Stimulated activated CD8-positive, alpha-beta memory T cell treated with anti-CD3 and anti-CD28 coated beads, Interleukin-12 subunit alpha, Interleukin-12 subunit beta, amount 100 ng/mL, for 24 hours (primary cell): ENCODE results near the gene GLYATL2.

Source experiments
- DNase-seq: peaks from one replicate; pipeline ENCODE4 v3.0.0-alpha.2; 2020; ENCODE audit errors: extremely low read depth

GLYATL2 gene, protein sequence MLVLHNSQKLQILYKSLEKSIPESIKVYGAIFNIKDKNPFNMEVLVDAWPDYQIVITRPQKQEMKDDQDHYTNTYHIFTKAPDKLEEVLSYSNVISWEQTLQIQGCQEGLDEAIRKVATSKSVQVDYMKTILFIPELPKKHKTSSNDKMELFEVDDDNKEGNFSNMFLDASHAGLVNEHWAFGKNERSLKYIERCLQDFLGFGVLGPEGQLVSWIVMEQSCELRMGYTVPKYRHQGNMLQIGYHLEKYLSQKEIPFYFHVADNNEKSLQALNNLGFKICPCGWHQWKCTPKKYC

GRCh38 chr11:58844361-58845005 is at the start of gene GLYATL2:
Gene GLYATL2 (minus strand): TSS chr11:58844704. CDS start chr11:58839612, 5,092 bp downstream.
- no peak for DNase-seq

DNA sequence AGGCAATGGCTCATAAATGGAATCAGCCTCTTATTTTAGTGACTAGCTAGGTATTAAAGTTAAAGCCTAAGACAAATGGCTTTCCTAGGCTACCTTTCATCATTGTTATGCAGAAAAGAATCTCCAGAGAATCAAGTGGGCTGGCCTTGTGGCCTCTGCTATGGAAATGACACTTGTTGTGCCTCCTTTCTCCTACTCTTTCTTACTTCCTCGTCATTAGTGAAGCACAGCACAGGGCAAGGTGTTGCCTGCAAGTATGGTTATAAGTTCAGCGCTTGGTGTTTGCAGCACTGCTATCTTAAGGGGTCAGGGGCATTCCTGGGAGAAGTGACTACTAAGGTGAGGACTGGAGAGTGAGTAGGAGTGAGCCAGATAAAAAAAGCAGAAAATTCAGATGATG is 49.4 kb upstream of the GLYATL2 start:
- no peak for DNase-seq

- no peak for DNase-seq
Measured at GRCh38 chr11:58888579-58888978, 44.1 kb upstream of the GLYATL2 start.

DNA sequence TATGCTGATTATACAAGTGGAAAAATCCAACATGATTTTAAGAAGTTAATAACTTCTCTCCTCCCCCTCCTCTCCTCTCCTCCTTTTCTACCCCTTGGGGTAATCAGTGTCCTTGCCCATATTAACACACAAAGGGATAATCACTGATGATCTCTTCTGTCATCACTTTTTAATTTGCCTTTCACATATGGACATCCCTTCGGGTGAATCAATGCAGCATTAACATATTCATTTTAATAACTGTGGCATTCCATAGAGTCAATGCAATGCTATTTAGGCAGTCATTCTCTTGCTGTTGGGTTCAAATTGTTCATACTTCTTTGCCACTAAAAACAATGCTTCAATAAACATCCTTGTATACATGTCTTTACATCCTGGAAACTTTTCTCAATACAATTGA is 42.9 kb upstream of the GLYATL2 start:
- DNase-seq: no peak

DNA sequence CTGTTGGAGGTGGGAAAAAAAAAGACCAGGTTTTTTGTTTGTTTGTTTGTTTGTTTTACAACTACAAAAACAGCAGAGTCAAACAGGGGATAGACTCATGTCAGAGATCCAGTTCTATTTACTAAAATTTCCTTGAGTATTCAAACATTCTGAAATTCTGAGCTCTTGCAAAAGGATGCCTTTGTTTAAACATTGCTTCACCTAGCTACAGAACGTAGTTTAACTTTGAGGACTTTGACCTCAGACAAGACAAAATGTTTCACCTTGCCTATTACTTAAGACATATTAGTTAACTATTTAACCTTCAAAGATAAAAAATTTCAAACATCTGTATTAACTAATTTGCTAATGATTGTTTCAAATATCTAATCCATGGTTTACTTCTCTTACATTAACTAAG is 36.1 kb upstream of the GLYATL2 start:
- no peak for DNase-seq

DNA sequence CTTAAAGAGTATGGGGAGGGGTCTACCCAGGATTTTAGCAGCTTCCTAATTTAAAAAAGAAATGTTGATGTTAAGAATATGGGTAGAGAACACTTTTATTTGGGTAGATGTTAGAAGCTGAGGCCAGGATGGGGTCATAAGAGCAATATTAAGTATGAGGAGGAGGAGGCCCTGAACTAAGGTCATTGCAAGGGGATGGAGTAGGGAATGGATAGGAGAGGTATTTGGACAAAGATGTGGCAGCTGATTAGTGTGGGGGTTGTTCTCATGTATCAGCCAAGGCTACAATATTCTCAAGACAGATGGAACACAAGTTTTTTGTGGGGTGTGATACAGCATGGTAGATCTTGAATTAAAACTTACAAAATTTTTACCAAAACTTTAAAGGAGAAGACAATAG is 35.7 kb upstream of the GLYATL2 start:
- no peak for DNase-seq

DNA sequence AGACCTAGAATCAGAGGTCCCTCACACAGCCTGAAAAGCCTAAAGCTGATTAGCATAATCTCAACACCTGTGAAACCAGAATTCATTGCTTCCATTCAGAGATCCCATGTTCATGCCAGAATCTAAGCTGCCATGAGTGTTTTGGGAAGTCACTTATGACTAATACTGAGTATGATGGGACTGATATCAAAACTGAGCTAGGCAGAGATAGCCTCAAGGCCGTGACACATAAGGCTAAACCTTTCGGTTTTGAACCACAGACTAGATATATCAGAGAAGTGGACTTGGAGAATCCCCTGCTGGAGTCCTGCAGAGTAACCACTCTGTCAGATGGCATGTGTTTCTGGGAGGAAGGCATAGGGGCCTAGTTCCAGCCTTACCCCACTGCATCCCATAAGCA is 23.1 kb upstream of the GLYATL2 start:
- no peak for DNase-seq

- DNase-seq: no peak
Measured at GRCh38 chr11:58866788-58867187, 22.3 kb upstream of the GLYATL2 start.

GRCh38 chr11:58864335-58864734 is 19.8 kb upstream of the GLYATL2 start:
- DNase-seq: no peak

DNA sequence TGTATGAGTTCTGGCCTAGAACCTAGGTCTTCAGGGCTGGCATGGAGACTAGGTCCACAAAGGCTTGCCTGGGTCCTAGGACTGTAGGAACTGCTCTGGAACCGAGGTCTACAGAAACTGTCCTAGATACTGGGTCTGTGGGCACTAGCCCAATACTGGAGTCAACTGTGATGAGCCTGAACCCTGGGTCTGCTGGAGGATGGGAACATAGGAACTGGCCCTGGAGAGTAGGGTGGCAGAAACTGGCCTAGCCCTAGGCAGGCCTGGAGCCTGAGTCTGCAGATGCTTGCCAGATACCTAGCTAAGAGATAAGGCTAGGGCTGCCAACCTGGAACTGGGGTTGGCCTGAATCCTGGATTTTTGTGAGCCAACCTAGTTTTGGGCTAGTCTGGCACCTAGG is 19.2 kb upstream of the GLYATL2 start:
- no peak for DNase-seq

DNA sequence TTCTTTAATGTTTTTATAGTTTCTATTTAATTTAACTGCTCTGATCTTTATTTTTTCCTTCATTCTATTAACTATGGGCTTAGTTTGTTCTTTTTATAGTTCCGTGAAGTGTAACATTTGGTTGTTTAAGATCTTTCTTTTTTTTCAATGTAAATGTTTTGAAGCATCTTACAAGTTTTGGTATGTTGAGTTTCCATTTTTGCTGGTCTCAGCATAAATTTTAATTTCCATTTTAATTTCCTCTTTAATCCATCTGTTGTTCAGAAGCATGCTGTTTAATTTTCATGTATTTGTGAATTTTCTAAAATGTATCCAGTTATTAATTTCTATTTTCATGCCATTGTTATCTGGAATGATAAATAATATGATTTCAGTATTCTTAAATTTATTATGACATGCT is 17.0 kb upstream of the GLYATL2 start:
- DNase-seq: no peak

- no peak for DNase-seq
Measured at GRCh38 chr11:58856806-58857205, 12.3 kb upstream of the GLYATL2 start.

DNA sequence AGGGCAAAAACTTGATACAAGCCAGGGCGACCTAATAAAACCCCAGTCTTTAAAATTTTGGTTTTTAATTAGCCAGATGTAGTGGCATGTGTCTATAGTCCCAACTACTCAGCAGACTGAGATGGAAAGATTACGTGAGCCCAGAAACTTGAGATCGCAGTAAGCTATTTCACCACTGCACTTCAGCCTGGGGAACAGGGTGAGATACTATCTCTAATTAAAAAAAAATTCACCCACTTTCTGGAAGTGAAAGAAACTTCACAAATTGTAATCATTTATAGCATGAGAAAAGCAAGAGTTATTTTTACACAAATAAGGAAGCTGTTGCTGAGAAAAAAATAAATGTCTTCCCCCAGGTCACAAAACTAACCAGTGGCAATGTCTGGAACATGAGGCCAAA is 882 bp upstream of the GLYATL2 start:
- no peak for DNase-seq

DNA sequence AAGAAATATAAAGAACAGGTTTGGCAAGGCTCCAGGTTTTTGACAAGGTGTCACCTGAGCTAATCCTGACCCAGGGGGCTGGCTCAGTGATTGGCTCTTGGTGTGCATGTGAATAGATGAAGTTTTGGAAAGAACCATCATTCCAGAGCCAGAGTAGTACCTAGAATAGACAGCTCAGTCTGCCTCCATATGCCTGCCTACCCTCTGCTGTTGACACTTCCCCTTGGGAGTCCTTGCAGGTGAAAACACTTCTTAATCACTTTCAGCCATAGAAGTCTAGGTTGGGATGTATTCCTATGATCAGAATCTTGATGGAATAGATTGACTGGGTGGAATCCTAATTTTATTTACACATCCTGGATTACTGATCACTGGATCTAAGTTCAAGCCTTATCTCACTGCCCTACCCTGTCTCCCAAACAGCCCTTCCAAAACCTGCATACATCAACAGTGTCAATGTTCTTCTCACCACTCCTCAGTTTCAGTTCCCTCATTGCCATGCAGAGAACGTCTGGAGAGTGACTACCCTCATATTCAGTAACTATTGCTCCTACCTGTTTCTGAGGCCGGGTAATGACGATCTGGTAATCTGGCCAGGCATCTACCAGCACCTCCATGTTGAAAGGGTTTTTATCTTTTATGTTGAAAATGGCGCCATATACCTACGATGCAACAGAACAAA is 6.7 kb downstream of the GLYATL2 start:
- no peak for DNase-seq

- DNase-seq: no peak
Measured at GRCh38 chr11:58832056-58832645, 12.4 kb downstream of the GLYATL2 start.

DNA sequence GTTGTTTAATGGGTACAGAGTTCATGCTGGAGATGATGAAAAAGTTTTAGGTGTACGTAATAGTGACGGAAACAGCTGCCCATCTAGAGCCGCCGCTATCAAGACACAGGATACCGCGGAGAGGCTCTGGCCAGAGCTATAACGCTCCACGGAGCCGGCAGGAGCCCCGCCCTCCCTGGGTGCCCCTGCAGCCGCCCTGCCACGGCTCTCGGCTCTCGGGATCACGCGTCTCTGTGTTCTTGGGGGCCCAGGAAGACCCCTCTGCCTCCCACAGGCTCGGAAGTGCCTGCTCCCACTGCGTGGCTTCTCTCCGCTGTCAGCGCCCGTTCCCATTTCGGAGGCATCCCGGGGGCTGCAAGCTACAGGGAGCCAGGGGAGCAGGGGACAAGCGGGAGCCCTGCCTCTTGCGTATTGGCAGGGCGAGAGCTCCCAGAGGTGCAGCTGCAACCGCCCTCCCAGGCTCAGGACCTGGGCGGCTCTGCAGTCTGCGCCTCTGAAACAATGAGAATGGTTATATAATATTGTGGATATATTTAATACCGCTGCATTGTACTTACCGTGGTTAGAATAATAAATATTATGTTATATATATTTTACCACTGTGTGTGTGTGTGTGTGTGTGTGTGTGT is 13.7 kb downstream of the GLYATL2 start:
- DNase-seq: no peak

DNA sequence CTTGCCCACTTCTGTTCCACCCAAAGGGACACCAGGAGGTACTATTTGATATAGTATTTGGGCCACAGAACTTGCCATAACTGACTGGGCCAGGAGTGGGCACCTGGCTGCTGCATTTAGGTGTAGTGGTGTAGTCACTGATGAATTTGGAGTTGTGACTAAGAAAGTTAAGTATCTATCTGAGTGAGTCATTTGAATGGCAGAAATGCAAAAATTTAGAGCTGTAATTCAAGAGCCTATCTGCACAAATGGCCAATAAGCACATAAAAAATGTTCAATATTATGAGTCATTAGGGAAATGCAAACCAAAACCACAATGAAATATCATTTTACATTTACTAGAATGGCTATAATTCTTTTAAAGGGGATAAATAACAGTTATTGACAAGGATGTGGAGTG is 14.7 kb downstream of the GLYATL2 start:
- no peak for DNase-seq

DNA sequence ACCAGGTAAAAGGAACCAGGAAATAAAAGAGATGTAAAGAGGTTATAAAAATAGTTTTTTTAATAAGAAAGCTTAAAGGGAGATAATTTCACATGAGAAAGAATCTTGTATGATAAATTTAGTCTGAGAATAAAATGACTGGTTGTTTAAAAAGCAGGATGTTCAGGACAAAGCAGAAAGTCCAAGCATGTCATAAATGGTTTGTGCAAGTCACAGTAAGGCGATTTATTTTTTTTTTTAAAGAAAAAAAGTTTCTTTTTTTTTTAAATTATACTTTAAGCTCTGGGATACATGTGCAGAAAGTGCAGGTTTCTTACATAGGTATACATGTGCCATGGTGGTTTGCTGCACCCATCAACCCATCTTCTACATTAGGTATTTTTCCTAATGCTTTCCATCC is 30.8 kb downstream of the GLYATL2 start:
- DNase-seq: no peak

- no peak for DNase-seq
Measured at GRCh38 chr11:58811499-58811898, 33.0 kb downstream of the GLYATL2 start.

DNA sequence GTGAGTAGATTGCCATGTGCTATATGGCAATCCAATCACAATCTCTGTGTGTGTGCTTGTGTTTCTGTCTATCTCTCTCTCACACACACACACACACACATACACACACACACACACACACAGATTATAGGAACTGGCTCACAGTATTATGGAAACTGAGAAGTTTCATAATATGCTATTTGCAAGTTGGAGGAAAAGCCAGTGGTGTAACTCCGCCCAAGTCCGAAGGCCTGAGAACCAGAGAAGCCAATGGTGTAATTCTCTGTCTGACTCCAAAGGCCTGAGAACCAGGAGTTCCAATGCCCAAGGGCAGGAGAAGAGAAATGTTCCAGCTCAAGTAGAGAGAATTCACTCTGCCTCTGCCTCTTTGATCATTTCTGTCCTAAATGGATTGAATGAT is 37.2 kb downstream of the GLYATL2 start:
- no peak for DNase-seq

DNA sequence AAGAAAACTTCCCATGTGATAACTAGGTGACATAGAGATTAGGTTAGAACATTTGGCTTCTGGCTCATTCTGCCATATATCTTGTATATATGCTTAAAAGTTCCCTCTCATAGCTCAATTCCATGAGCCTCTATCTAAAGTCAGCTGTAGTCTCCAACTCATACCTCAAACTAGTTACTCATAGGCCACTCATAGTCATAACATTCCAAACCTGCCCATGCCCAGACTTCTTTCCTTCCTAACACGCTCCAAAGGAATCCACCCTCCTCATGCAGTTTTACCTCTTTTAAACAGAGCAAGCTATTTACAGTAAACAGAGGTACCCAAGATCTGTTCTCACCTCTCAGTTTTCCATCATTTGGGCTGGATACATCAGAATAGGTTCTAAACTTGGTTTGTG is 39.4 kb downstream of the GLYATL2 start:
- DNase-seq: no peak

GRCh38 chr11:58801974-58802545 is 42.4 kb downstream of the GLYATL2 start:
- DNase-seq: no peak
